ENCODE measurements around the gene FBXL17.

Gene FBXL17

GRCh38 chr5:108356286-108356685 is 25.6 kb downstream of the FBXL17 start:
- Mint-ChIP-seq H3K4me1 (ENCODE audit: low read depth) (peaks cover 6% of the 10 kb centered on the region), H3K27me3 (no peaks in the 10 kb centered on the region), H3K9me3 (no peaks in the 10 kb centered on the region), H3K4me3 (no peak overlapping the region), H3K27ac (no peak overlapping the region), H3K36me3 (ENCODE audit: low read depth) (peaks cover 10% of the 10 kb centered on the region)

- Mint-ChIP-seq H3K27me3 (no peaks in the 10 kb centered on the region), H3K36me3 (ENCODE audit: low read depth) (no peaks in the 10 kb centered on the region), H3K27ac (no peak overlapping the region), H3K4me1 (ENCODE audit: low read depth) (no peaks in the 10 kb centered on the region), H3K9me3 (no peaks in the 10 kb centered on the region), H3K4me3 (no peak overlapping the region)
Observed at GRCh38 chr5:108353087-108353486, 28.8 kb downstream of the FBXL17 start.

- no peaks in the 10 kb centered on the region for H3K4me1 Mint-ChIP-seq (ENCODE audit: low read depth)
Observed at GRCh38 chr5:108345541-108346171, 36.2 kb downstream of the FBXL17 start.

GRCh38 chr5:108344103-108344822 is 37.6 kb downstream of the FBXL17 start:
- no peak overlapping the region for H3K27ac Mint-ChIP-seq

More at GRCh38 chr5:108345541-108346171, 36.2 kb downstream of the FBXL17 start:
- Mint-ChIP-seq H3K9me3 (no peaks in the 10 kb centered on the region), H3K27ac (no peak overlapping the region), H3K4me3 (no peak overlapping the region), H3K27me3 (no peaks in the 10 kb centered on the region), H3K36me3 (ENCODE audit: low read depth) (peaks cover 3% of the 10 kb centered on the region)

GRCh38 chr5:108341866-108342265 is 40.0 kb downstream of the FBXL17 start:
- H3K27me3 Mint-ChIP-seq = no peaks in the 10 kb centered on the region
- peaks cover 4% of the 10 kb centered on the region for H3K36me3 Mint-ChIP-seq (ENCODE audit: low read depth)
- H3K4me1 Mint-ChIP-seq (ENCODE audit: low read depth) = no peaks in the 10 kb centered on the region
- H3K9me3 Mint-ChIP-seq = no peaks in the 10 kb centered on the region
- H3K4me3 Mint-ChIP-seq = no peak overlapping the region
- H3K27ac Mint-ChIP-seq = no peak overlapping the region

More at GRCh38 chr5:108344103-108344822, 37.6 kb downstream of the FBXL17 start:
- no peaks in the 10 kb centered on the region for H3K27me3 Mint-ChIP-seq
- H3K9me3 Mint-ChIP-seq = no peaks in the 10 kb centered on the region
- no peak overlapping the region for H3K4me3 Mint-ChIP-seq
- no peaks in the 10 kb centered on the region for H3K4me1 Mint-ChIP-seq (ENCODE audit: low read depth)
- H3K36me3 Mint-ChIP-seq (ENCODE audit: low read depth) = peaks cover 4% of the 10 kb centered on the region

GRCh38 chr5:108340131-108340530 is 41.8 kb downstream of the FBXL17 start:
- H3K27me3 Mint-ChIP-seq = no peaks in the 10 kb centered on the region
- H3K27ac Mint-ChIP-seq = no peak overlapping the region
- H3K36me3 Mint-ChIP-seq (ENCODE audit: low read depth) = peaks cover 4% of the 10 kb centered on the region
- no peak overlapping the region for H3K4me3 Mint-ChIP-seq
- H3K4me1 Mint-ChIP-seq (ENCODE audit: low read depth) = no peaks in the 10 kb centered on the region
- no peaks in the 10 kb centered on the region for H3K9me3 Mint-ChIP-seq

GRCh38 chr5:108339220-108339619 is 42.7 kb downstream of the FBXL17 start:
- H3K27me3 Mint-ChIP-seq = no peaks in the 10 kb centered on the region
- no peaks in the 10 kb centered on the region for H3K9me3 Mint-ChIP-seq
- no peaks in the 10 kb centered on the region for H3K4me1 Mint-ChIP-seq (ENCODE audit: low read depth)
- peaks cover 9% of the 10 kb centered on the region for H3K36me3 Mint-ChIP-seq (ENCODE audit: low read depth)
- no peak overlapping the region for H3K27ac Mint-ChIP-seq
- H3K4me3 Mint-ChIP-seq = no peak overlapping the region

GRCh38 chr5:108334225-108334624 is 47.7 kb downstream of the FBXL17 start:
- Mint-ChIP-seq H3K27me3 (no peaks in the 10 kb centered on the region), H3K27ac (no peak overlapping the region), H3K36me3 (ENCODE audit: low read depth) (peaks cover 8% of the 10 kb centered on the region), H3K4me3 (no peak overlapping the region), H3K4me1 (ENCODE audit: low read depth) (no peaks in the 10 kb centered on the region), H3K9me3 (no peaks in the 10 kb centered on the region)

- Mint-ChIP-seq H3K4me1 (ENCODE audit: low read depth) (no peaks in the 10 kb centered on the region), H3K36me3 (ENCODE audit: low read depth) (peaks cover 28% of the 10 kb centered on the region), H3K27me3 (no peaks in the 10 kb centered on the region), H3K27ac (no peak overlapping the region), H3K9me3 (no peaks in the 10 kb centered on the region), H3K4me3 (no peak overlapping the region)
Observed at GRCh38 chr5:108326982-108327381, 54.9 kb downstream of the FBXL17 start.

GRCh38 chr5:108324886-108325285 is 57.0 kb downstream of the FBXL17 start:
- no peak overlapping the region for H3K27ac Mint-ChIP-seq
- peaks cover 2% of the 10 kb centered on the region for H3K4me1 Mint-ChIP-seq (ENCODE audit: low read depth)
- no peaks in the 10 kb centered on the region for H3K9me3 Mint-ChIP-seq
- peaks cover 30% of the 10 kb centered on the region for H3K36me3 Mint-ChIP-seq (ENCODE audit: low read depth)
- no peak overlapping the region for H3K4me3 Mint-ChIP-seq
- no peaks in the 10 kb centered on the region for H3K27me3 Mint-ChIP-seq

- Mint-ChIP-seq H3K4me1 (ENCODE audit: low read depth) (peaks cover 4% of the 10 kb centered on the region), H3K9me3 (no peaks in the 10 kb centered on the region), H3K27me3 (no peaks in the 10 kb centered on the region), H3K4me3 (no peak overlapping the region), H3K36me3 (ENCODE audit: low read depth) (peaks cover 14% of the 10 kb centered on the region), H3K27ac (no peak overlapping the region)
Observed at GRCh38 chr5:108321341-108321740, 60.6 kb downstream of the FBXL17 start.

GRCh38 chr5:108320231-108320630 is 61.7 kb downstream of the FBXL17 start:
- Mint-ChIP-seq H3K9me3 (no peaks in the 10 kb centered on the region), H3K27me3 (no peaks in the 10 kb centered on the region), H3K36me3 (ENCODE audit: low read depth) (peaks cover 5% of the 10 kb centered on the region), H3K27ac (no peak overlapping the region), H3K4me3 (no peak overlapping the region), H3K4me1 (ENCODE audit: low read depth) (peaks cover 4% of the 10 kb centered on the region)

- Mint-ChIP-seq H3K9me3 (no peaks in the 10 kb centered on the region), H3K4me3 (no peak overlapping the region), H3K27ac (no peak overlapping the region), H3K4me1 (ENCODE audit: low read depth) (peaks cover 4% of the 10 kb centered on the region), H3K27me3 (no peaks in the 10 kb centered on the region), H3K36me3 (ENCODE audit: low read depth) (peaks cover 5% of the 10 kb centered on the region)
Observed at GRCh38 chr5:108315829-108316228, 66.1 kb downstream of the FBXL17 start.

- Mint-ChIP-seq H3K4me3 (no peak overlapping the region), H3K4me1 (ENCODE audit: low read depth) (no peaks in the 10 kb centered on the region), H3K36me3 (ENCODE audit: low read depth) (peaks cover 3% of the 10 kb centered on the region), H3K9me3 (no peaks in the 10 kb centered on the region), H3K27ac (no peak overlapping the region), H3K27me3 (no peaks in the 10 kb centered on the region)
Observed at GRCh38 chr5:108312258-108312657, 69.6 kb downstream of the FBXL17 start.

- Mint-ChIP-seq H3K27me3 (no peaks in the 10 kb centered on the region), H3K27ac (no peak overlapping the region), H3K4me1 (ENCODE audit: low read depth) (no peaks in the 10 kb centered on the region), H3K4me3 (no peak overlapping the region), H3K9me3 (no peaks in the 10 kb centered on the region), H3K36me3 (ENCODE audit: low read depth) (peaks cover 3% of the 10 kb centered on the region)
Observed at GRCh38 chr5:108311682-108312081, 70.2 kb downstream of the FBXL17 start.

GRCh38 chr5:108303611-108304010 is 78.3 kb downstream of the FBXL17 start:
- no peaks in the 10 kb centered on the region for H3K36me3 Mint-ChIP-seq (ENCODE audit: low read depth)
- H3K4me3 Mint-ChIP-seq = no peak overlapping the region
- H3K9me3 Mint-ChIP-seq = no peaks in the 10 kb centered on the region
- no peak overlapping the region for H3K27ac Mint-ChIP-seq
- no peaks in the 10 kb centered on the region for H3K27me3 Mint-ChIP-seq
- H3K4me1 Mint-ChIP-seq (ENCODE audit: low read depth) = no peaks in the 10 kb centered on the region

All from stimulated activated naive CD8-positive, alpha-beta T cell treated with anti-CD3 and anti-CD28 coated beads, Interleukin-15, Interleukin-2, amounts not matched to agents 100 ng/mL and 50 ng/mL, for 24 hours (primary cell).